Kidney capillary endothelial cell (primary cell): ENCODE measurements around the gene ALKBH3.

Experiments used
- DNase-seq: peaks from one replicate; pipeline ENCODE4 v3.0.0-alpha.2; 2018; ENCODE audit warnings: low spot score

Gene ALKBH3

GRCh38 chr11:43962383-43963278 is 82.0 kb downstream of the ALKBH3 start:
- no peak for DNase-seq

- no peak for DNase-seq
Measured at GRCh38 chr11:43963279-43963620, 82.6 kb downstream of the ALKBH3 start.

GRCh38 chr11:43967661-43968060 is 87.0 kb downstream of the ALKBH3 start:
- DNase-seq, result no peak

- no peak for DNase-seq
Measured at GRCh38 chr11:43968719-43969118, 88.1 kb downstream of the ALKBH3 start.

- DNase-seq, result no peak
Measured at GRCh38 chr11:43969543-43969942, 88.9 kb downstream of the ALKBH3 start.
